ENCODE results near the gene COL4A3.

GRCh38 chr2:227347117-227347516 is 182.7 kb downstream of the COL4A3 start:
- TF ChIP-seq CTCF (IDR thresholded peaks at IDR 0.05; ENCODE audit: poor library complexity, severe bottlenecking) (no peak), EZH2 (IDR thresholded peaks at IDR 0.05; ENCODE audit: borderline replicate concordance, insufficient read depth, low read length, poor library complexity, severe bottlenecking) (no peak), RAD21 (conservative IDR thresholded peaks at IDR 0.05) (no peak), TAF1 (IDR thresholded peaks at IDR 0.05; ENCODE audit: low read depth) (no peak), REST (IDR thresholded peaks at IDR 0.05; ENCODE audit: borderline replicate concordance) (no peak), POLR2AphosphoS5 (IDR thresholded peaks at IDR 0.05) (no peak), EP300 (conservative IDR thresholded peaks at IDR 0.05; ENCODE audit: poor library complexity, severe bottlenecking) (no peak), SMC3 (conservative IDR thresholded peaks at IDR 0.05; ENCODE audit: poor library complexity) (no peak), MXI1 (conservative IDR thresholded peaks at IDR 0.05; ENCODE audit: poor library complexity, severe bottlenecking) (no peak)

All from neural cell (in vitro differentiated cells).